A549 (cell line): ENCODE results near the gene RGS17. TPM values are rescaled to one million over a fixed set of nuclear protein-coding genes. Genes with fewer than 3 reads are reported as not detected.

Source experiments
- ATAC-seq, 2 experiments: fragments of 200-7000 bp in 1 of 2; fragments of >200 bp in 1 of 2; cut with Nextera tagmentation in 1 of 2; cut with Tn5 transposase in 1 of 2; 3 replicates each; pipeline versions ENCODE4 v1.8.0 to v1.9.1; 2018 to 2020; ENCODE audit warnings: mild to moderate bottlenecking in 1 of 2, moderate library complexity in 1 of 2
- CTCF ChIA-PET: fragments of 300-600 bp; sonication (Branson Sonifier 250); formaldehyde crosslinking; extraction: SDS; loops from one replicate; lab custom pipeline; 2021; ENCODE audit warnings: antibody characterized with exemption, inconsistent platforms; lab: Yijun Ruan, JAX
- POLR2A ChIA-PET: fragments of 350-600 bp; formaldehyde crosslinking; extraction: SDS; loops from one replicate; lab custom pipeline; 2021; ENCODE audit warnings: antibody characterized with exemption, inconsistent platforms; lab: Yijun Ruan, JAX
- DNase-seq, 2 experiments: peaks; one replicate each; pipeline versions ENCODE4 v3.0.0 to v3.0.0-alpha.2; 2011 to 2016; ENCODE audit warnings: low read depth in 1 of 2, low spot score in 1 of 2
- FAIRE-seq: peaks from 2 replicates; lab custom pipeline; 2011; peaks lifted over from hg19 to GRCh38; lab: Jason Lieb, UNC
- H3K27ac ChIP-seq, 2 experiments: fragments of >200 bp; sonication (Bioruptor Twin); formaldehyde crosslinking; 3 replicates each; pipeline ENCODE4 v1.5.1; 2016 to 2017
- H3K4me1 ChIP-seq: fragments of >200 bp; sonication (Bioruptor Twin); formaldehyde crosslinking; 3 replicates; pipeline ENCODE4 v1.6.1; 2016
- H3K4me2 ChIP-seq: fragments of >200 bp; sonication (Bioruptor Twin); formaldehyde crosslinking; 3 replicates; pipeline ENCODE4 v1.6.1; 2016
- H3K4me3 ChIP-seq: fragments of >200 bp; sonication (Bioruptor Twin); formaldehyde crosslinking; 3 replicates; pipeline ENCODE4 v1.5.1; 2016
- H3K9me3 ChIP-seq: fragments of >200 bp; sonication (Bioruptor Twin); formaldehyde crosslinking; 3 replicates; pipeline ENCODE4 v1.6.1; 2016
- ATOH8 ChIP-seq: fragments of 250-450 bp; sonication (Bioruptor Pico); IDR thresholded peaks from 2 replicates; pipeline ENCODE4 v1.5.0; 2020; ENCODE audit warnings: low read depth, mild to moderate bottlenecking, moderate library complexity
- CBX8 ChIP-seq: fragments of 200-600 bp; sonication (generic); IDR thresholded peaks from 2 replicates; pipeline ENCODE4 v1.6.1; 2016
- CEBPB ChIP-seq, 2 experiments: fragments of >200 bp in 1 of 2; sonication (Bioruptor Twin) in 1 of 2; formaldehyde crosslinking in 1 of 2; IDR thresholded peaks; 2 replicates each; pipeline ENCODE4 v1.6.1; 2012 to 2016
- CHD2 ChIP-seq: fragments of 150-350 bp; IDR thresholded peaks from 2 replicates; pipeline ENCODE4 v1.6.1; 2014; ENCODE audit warnings: low read length; ENCODE audit not compliant: partially characterized antibody
- CTCF ChIP-seq: fragments of >200 bp; sonication (Bioruptor Twin); formaldehyde crosslinking; IDR thresholded peaks from 3 replicates; pipeline ENCODE4 v1.5.1; 2016
- FOSL2 ChIP-seq, 2 experiments: fragments of 450-650 bp in 1 of 2; fragments of >200 bp in 1 of 2; sonication (Bioruptor Twin) in 1 of 2; formaldehyde crosslinking; IDR thresholded peaks; 2 replicates each; pipeline versions ENCODE4 v1.5.0 to v1.6.1; 2016 to 2020; ENCODE audit warnings: mild to moderate bottlenecking in 1 of 2, moderate library complexity in 1 of 2
- HES2 ChIP-seq: fragments of >200 bp; sonication (Bioruptor Twin); formaldehyde crosslinking; IDR thresholded peaks from 2 replicates; pipeline ENCODE4 v1.6.1; 2016
- HMGXB4 ChIP-seq: fragments of 250-450 bp; sonication (Bioruptor Pico); IDR thresholded peaks from 2 replicates; pipeline ENCODE4 v1.5.0; 2021; ENCODE audit warnings: mild to moderate bottlenecking, moderate library complexity, borderline replicate concordance
- HOXB5 ChIP-seq: fragments of 250-450 bp; sonication (Bioruptor Pico); IDR thresholded peaks from 2 replicates; pipeline ENCODE4 v1.5.0; 2020; ENCODE audit warnings: mild to moderate bottlenecking, moderate library complexity
- JUNB ChIP-seq: fragments of >200 bp; sonication (Bioruptor Twin); formaldehyde crosslinking; IDR thresholded peaks from 2 replicates; pipeline ENCODE4 v1.6.1; 2016
- KDM5A ChIP-seq: fragments of 200-600 bp; sonication (generic); IDR thresholded peaks from 2 replicates; pipeline ENCODE4 v1.6.1; 2016; ENCODE audit warnings: antibody characterized with exemption, mild to moderate bottlenecking
- MAFK ChIP-seq: fragments of 450-650 bp; IDR thresholded peaks from 2 replicates; pipeline ENCODE4 v1.6.1; 2014; ENCODE audit not compliant: partially characterized antibody
- MAX ChIP-seq: IDR thresholded peaks from 2 replicates; pipeline ENCODE4 v1.6.1; 2012
- NPAS2 ChIP-seq: fragments of 250-450 bp; sonication (Bioruptor Pico); IDR thresholded peaks from 2 replicates; pipeline ENCODE4 v1.8.0; 2022; ENCODE audit warnings: mild to moderate bottlenecking, moderate library complexity, borderline replicate concordance
- PBX3 ChIP-seq: IDR thresholded peaks from 2 replicates; pipeline ENCODE4 v1.6.1; 2012
- POLR2A ChIP-seq: IDR thresholded peaks from 2 replicates; pipeline ENCODE4 v1.6.1; 2012; ENCODE audit warnings: mild to moderate bottlenecking, low read length
- POLR2AphosphoS2 ChIP-seq: conservative IDR thresholded peaks from 2 replicates; pipeline ENCODE4 v1.6.1; 2012; ENCODE audit warnings: low read length, improper control_type of control experiment, inconsistent platforms
- RAD21 ChIP-seq, 2 experiments: fragments of >200 bp in 1 of 2; sonication (Bioruptor Twin) in 1 of 2; formaldehyde crosslinking in 1 of 2; IDR thresholded peaks in 1 of 2; conservative IDR thresholded peaks in 1 of 2; 2 replicates in 1 of 2; 3 replicates in 1 of 2; pipeline ENCODE4 v1.6.1; 2012 to 2018; ENCODE audit warnings: inconsistent platforms in 1 of 2
- RARB ChIP-seq: fragments of 250-450 bp; sonication (Bioruptor Pico); IDR thresholded peaks from 2 replicates; pipeline ENCODE4 v1.8.0; 2021; ENCODE audit warnings: mild to moderate bottlenecking, moderate library complexity
- REST ChIP-seq: fragments of 200-600 bp; sonication (generic); IDR thresholded peaks from 2 replicates; pipeline ENCODE4 v1.6.1; 2016; ENCODE audit warnings: antibody characterized with exemption, mild to moderate bottlenecking, moderate library complexity
- SMC3 ChIP-seq: fragments of >200 bp; sonication (Bioruptor Twin); formaldehyde crosslinking; IDR thresholded peaks from 3 replicates; pipeline ENCODE4 v1.6.1; 2018; ENCODE audit warnings: inconsistent platforms
- TFCP2L1 ChIP-seq: fragments of 250-450 bp; sonication (Bioruptor Pico); IDR thresholded peaks from 2 replicates; pipeline ENCODE4 v1.5.0; 2021; ENCODE audit warnings: mild to moderate bottlenecking
- ZC3H11A ChIP-seq: fragments of 450-650 bp; IDR thresholded peaks from 2 replicates; pipeline ENCODE4 v1.6.1; 2014; ENCODE audit warnings: antibody characterized with exemption, mild to moderate bottlenecking
- ZNF302 ChIP-seq: fragments of 250-450 bp; sonication (Bioruptor Pico); IDR thresholded peaks from 2 replicates; pipeline ENCODE4 v1.9.0; 2021; ENCODE audit warnings: inconsistent platforms, mild to moderate bottlenecking, moderate library complexity
- ZSCAN20 ChIP-seq: fragments of 250-450 bp; sonication (Bioruptor Pico); IDR thresholded peaks from 2 replicates; pipeline ENCODE4 v1.8.0; 2022; ENCODE audit warnings: mild to moderate bottlenecking, moderate library complexity
- WGBS: methylation state at CpG from one replicate; pipeline ENCODE4 v1.1.6; 2017; ENCODE audit errors: missing lambda C conversion rate; 5-methylcytosine and 5-hydroxymethylcytosine counted together
- polyA plus RNA-seq, 4 experiments: library from polyadenylated mRNA; depleted of rRNA in 3 of 4; stranded (reverse); fragments of >200 nt; fragmentation: RNase III in 1 of 4; extraction: RNeasy Plus Mini Kit Qiagen cat#74134 plus additional on column Dnase treatment in 1 of 4; gene quantifications; 2 replicates in 3 of 4; 3 replicates in 1 of 4; pipeline ENCODE4 v1.2.3, GENCODE V29; 2011 to 2017

RGS17 gene
- polyA plus RNA-seq, 2 of the 4 experiments (the other 2 are of a cell fraction) = 3.2 to 9.8 TPM

GRCh38 chr6:153032255-153032882, 98.7 kb downstream of the RGS17 start:
- peaks cover 41% of the 10 kb centered on the region for H3K4me1 ChIP-seq
- H3K27ac ChIP-seq = peak overlapping the region; percentile 36 to 38; a peak in 3 of 6 replicates
- peak; percentile 57 to 66; a peak in 4 of 6 replicates for ATAC-seq
- ChIA-PET CTCF (interaction anchor here (0.7 to 4.4 kb wide), 11 partner anchors 9 to 916 kb away, joined by 3 to 20 read pairs (median 3); no protein-coding TSS in a partner anchor), POLR2A (no interaction called here)
- no peak for FAIRE-seq
- WGBS = 64% methylated on average over 9 of the region's 9 CpGs
- H3K9me3 ChIP-seq = no peaks in the 10 kb centered on the region
- TF ChIP-seq HOXB5 (CRISPR knock-in tag) (no peak), RAD21 (conservative IDR thresholded peaks at IDR 0.05 in 1 of 2, IDR thresholded peaks at IDR 0.05 in 1 of 2) (peak; percentile 64 to 82), SMC3 (peak; percentile 80), CTCF (peak; percentile 59)
- H3K4me3 ChIP-seq = no peak overlapping the region
- peak overlapping the region; percentile 33 for H3K4me2 ChIP-seq
- peak in 1 of 2 experiments; percentile 46 for DNase-seq

GRCh38 chr6:153031335-153031955, 99.6 kb downstream of the RGS17 start:
- no peak for FAIRE-seq
- peak overlapping the region; percentile 33 for H3K4me2 ChIP-seq
- WGBS = 59% methylated on average over 1 of the region's 1 CpG
- peak; percentile 7 to 55 for DNase-seq
- H3K4me1 ChIP-seq = peaks cover 41% of the 10 kb centered on the region
- POLR2A ChIA-PET = interaction anchor here (0.6 kb wide), 1 partner anchor 558 kb away, joined by 3 read pairs; no protein-coding TSS in a partner anchor
- no peak overlapping the region for H3K4me3 ChIP-seq
- peak overlapping the region; percentile 38 to 55; a peak in 3 of 6 replicates for H3K27ac ChIP-seq
- CTCF ChIA-PET = interaction anchor here (1.0 to 4.4 kb wide), 7 partner anchors 8 to 917 kb away, joined by 3 to 20 read pairs (median 4); no protein-coding TSS in a partner anchor
- ATAC-seq = peak; percentile 54 to 60; a peak in 4 of 6 replicates
- no peaks in the 10 kb centered on the region for H3K9me3 ChIP-seq
- TF ChIP-seq RARB (CRISPR knock-in tag) (no peak), FOSL2 (IDR thresholded peaks at IDR 0.05) (peak; percentile 33; the same call in 1 of the 2 replicates), FOSL2 (CRISPR knock-in tag; IDR thresholded peaks at IDR 0.05) (peak; percentile 42), CEBPB (IDR thresholded peaks at IDR 0.05) (peak; percentile 76 to 81), KDM5A (no peak), ZC3H11A (no peak), JUNB (peak; percentile 50; the same call in 1 of the 2 replicates), MAX (no peak), ZSCAN20 (no peak), CHD2 (no peak), SMC3 (0 out of 3 replicates have a peak, but pooled peaks have one; percentile 5), TFCP2L1 (no peak), PBX3 (no peak), ZNF302 (CRISPR knock-in tag) (no peak), HMGXB4 (CRISPR knock-in tag) (no peak), POLR2AphosphoS2 (no peak), CBX8 (no peak), HES2 (0 out of 2 replicates have a peak, but pooled peaks have one; percentile 21), POLR2A (no peak), NPAS2 (CRISPR knock-in tag) (no peak), ATOH8 (CRISPR knock-in tag) (no peak), REST (no peak), MAFK (no peak)
